Ovary (tissue), 3 donors: ENCODE data around the gene SOX6.

Experiments used
- CTCF ChIP-seq, 3 donors: fragments of 450-650 bp in 2 of 3; fragments of 200-600 bp in 1 of 3; IDR thresholded peaks; one replicate each; pipeline versions ENCODE4 v1.5.1 to v1.8.0; 2016 to 2022; ENCODE audit warnings: antibody characterized with exemption in 3 of 3, mild to moderate bottlenecking in 1 of 3
- POLR2A ChIP-seq: fragments of 450-650 bp; IDR thresholded peaks from one replicate; pipeline ENCODE4 v1.6.1; 2017; ENCODE audit warnings: antibody characterized with exemption, mild to moderate bottlenecking, moderate library complexity
- donor health status: DM: no; HTN: no; CAD: no.

GRCh38 chr11:15972838-15973237, 383.5 kb downstream of the SOX6 start:
- TF ChIP-seq CTCF (IDR thresholded peaks at IDR 0.05), result no peak
- TF ChIP-seq POLR2A, result no peak
